WERI-Rb-1 (cell line): ENCODE data around the gene GJB1.

ENCODE experiments used
- DNase-seq: peaks from one replicate; pipeline ENCODE4 v3.0.0-alpha.2; 2020
- H3K27ac ChIP-seq: fragments of 250-450 bp; sonication (Bioruptor Pico); 2 replicates; pipeline ENCODE4 v1.5.1; 2020; ENCODE audit warnings: mild to moderate bottlenecking, moderate library complexity
- H3K27me3 ChIP-seq: fragments of 250-450 bp; sonication (Bioruptor Pico); 2 replicates; pipeline ENCODE4 v1.5.1; 2021; ENCODE audit warnings: mild to moderate bottlenecking, low read depth, moderate library complexity; ENCODE audit not compliant: insufficient read depth, severe bottlenecking
- H3K36me3 ChIP-seq: fragments of 250-450 bp; sonication (Bioruptor Pico); 2 replicates; pipeline ENCODE4 v1.5.1; 2020; ENCODE audit warnings: mild to moderate bottlenecking, moderate library complexity
- H3K4me3 ChIP-seq: 2 replicates; pipeline ENCODE4 v1.5.1; 2011; ENCODE audit warnings: low read depth, mild to moderate bottlenecking, control low read depth, low read length
- H3K9me3 ChIP-seq: fragments of 250-450 bp; sonication (Bioruptor Pico); 2 replicates; pipeline ENCODE4 v1.5.1; 2021; ENCODE audit warnings: mild to moderate bottlenecking, moderate library complexity; ENCODE audit not compliant: severe bottlenecking
- CTCF ChIP-seq: IDR thresholded peaks from 2 replicates; pipeline ENCODE4 v1.5.1; 2011; ENCODE audit warnings: low read depth, mild to moderate bottlenecking, control low read depth, inconsistent platforms, low read length

The GJB1 gene

GRCh38 chrX:71244359-71245128 lies 21.5 kb downstream of the GJB1 start:
- Histone ChIP-seq H3K4me3 (no peak overlapping the region), H3K27me3 (peaks cover 4% of the 10 kb centered on the region), H3K9me3 (no peaks in the 10 kb centered on the region), H3K36me3 (peaks cover 29% of the 10 kb centered on the region), H3K27ac (no peak overlapping the region)
- DNase-seq = no peak
- TF ChIP-seq CTCF = no peak

GRCh38 chrX:71245159-71245558 lies 22.1 kb downstream of the GJB1 start:
- Histone ChIP-seq H3K27ac (no peak overlapping the region), H3K27me3 (peaks cover 4% of the 10 kb centered on the region), H3K4me3 (no peak overlapping the region), H3K36me3 (peaks cover 31% of the 10 kb centered on the region), H3K9me3 (no peaks in the 10 kb centered on the region)
- DNase-seq = no peak
- no peak for TF ChIP-seq CTCF

GRCh38 chrX:71250841-71251240 lies 27.8 kb downstream of the GJB1 start:
- H3K27ac ChIP-seq = no peak overlapping the region
- H3K27me3 ChIP-seq = peaks cover 7% of the 10 kb centered on the region
- DNase-seq = no peak
- H3K36me3 ChIP-seq = peaks cover 14% of the 10 kb centered on the region
- no peak for TF ChIP-seq CTCF
- H3K4me3 ChIP-seq = no peak overlapping the region
- no peaks in the 10 kb centered on the region for H3K9me3 ChIP-seq

GRCh38 chrX:71251466-71251973 lies 28.5 kb downstream of the GJB1 start:
- H3K9me3 ChIP-seq = no peaks in the 10 kb centered on the region
- no peak for TF ChIP-seq CTCF
- H3K27ac ChIP-seq = no peak overlapping the region
- no peak for DNase-seq
- peaks cover 14% of the 10 kb centered on the region for H3K36me3 ChIP-seq
- peaks cover 7% of the 10 kb centered on the region for H3K27me3 ChIP-seq
- no peak overlapping the region for H3K4me3 ChIP-seq

- peaks cover 7% of the 10 kb centered on the region for H3K27me3 ChIP-seq
- H3K27ac ChIP-seq = no peak overlapping the region
- H3K4me3 ChIP-seq = no peak overlapping the region
Measured at GRCh38 chrX:71252221-71252620, 29.2 kb downstream of the GJB1 start.

More at GRCh38 chrX:71252221-71252620, 29.2 kb downstream of the GJB1 start:
- H3K36me3 ChIP-seq = peaks cover 14% of the 10 kb centered on the region
- no peaks in the 10 kb centered on the region for H3K9me3 ChIP-seq
- DNase-seq = no peak
- no peak for TF ChIP-seq CTCF
